HEK293T (cell line): Measurements from ENCODE around the gene PCDHA7.
"Not testable (repeated sequence)": the region's sequence is repeated elsewhere in the genome, so short reads cannot be mapped to it uniquely, and the experiment has no call there.

Experiments
- CTCF ChIA-PET: fragments of 350-600 bp; formaldehyde crosslinking; extraction: SDS; loops from one replicate; lab custom pipeline; 2021; ENCODE audit warnings: antibody characterized with exemption, inconsistent platforms; lab: Yijun Ruan, JAX
- POLR2A ChIA-PET: fragments of 350-600 bp; formaldehyde crosslinking; extraction: SDS; loops from one replicate; lab custom pipeline; 2020; ENCODE audit warnings: antibody characterized with exemption, inconsistent platforms; lab: Yijun Ruan, JAX
- DNase-seq: peaks from one replicate; pipeline ENCODE4 v3.0.0; 2012; ENCODE audit warnings: mixed read lengths; ENCODE audit errors: extremely low spot score
- ARNT ChIP-seq: fragments of 450-650 bp; IDR thresholded peaks from 2 replicates; pipeline ENCODE4 v1.6.1; 2017; ENCODE audit warnings: mild to moderate bottlenecking
- BHLHE40 ChIP-seq: fragments of 450-650 bp; IDR thresholded peaks from 2 replicates; pipeline ENCODE4 v1.6.1; 2016; ENCODE audit warnings: mild to moderate bottlenecking, moderate library complexity, borderline replicate concordance
- CTBP1 ChIP-seq: fragments of 450-650 bp; IDR thresholded peaks from 2 replicates; pipeline ENCODE4 v1.6.1; 2016; ENCODE audit warnings: borderline replicate concordance
- ELF4 ChIP-seq: fragments of 450-650 bp; IDR thresholded peaks from 2 replicates; pipeline ENCODE4 v1.6.1; 2017; ENCODE audit warnings: antibody characterized with exemption
- FOXA1 ChIP-seq: fragments of 450-650 bp; IDR thresholded peaks from 2 replicates; pipeline ENCODE4 v1.6.1; 2016; ENCODE audit warnings: mild to moderate bottlenecking
- FOXK2 ChIP-seq: fragments of 450-650 bp; IDR thresholded peaks from 2 replicates; pipeline ENCODE4 v1.6.1; 2016; ENCODE audit warnings: mild to moderate bottlenecking
- FOXM1 ChIP-seq: fragments of 450-650 bp; IDR thresholded peaks from 2 replicates; pipeline ENCODE4 v1.6.1; 2017; ENCODE audit warnings: mild to moderate bottlenecking, borderline replicate concordance
- HDGF ChIP-seq: fragments of 450-650 bp; IDR thresholded peaks from 2 replicates; pipeline ENCODE4 v1.6.1; 2017; ENCODE audit warnings: antibody characterized with exemption, borderline replicate concordance
- L3MBTL2 ChIP-seq: fragments of 450-650 bp; conservative IDR thresholded peaks from 2 replicates; pipeline ENCODE4 v1.6.1; 2016; ENCODE audit warnings: mild to moderate bottlenecking
- LEF1 ChIP-seq: fragments of 450-650 bp; IDR thresholded peaks from 2 replicates; pipeline ENCODE4 v1.6.1; 2017; ENCODE audit warnings: mild to moderate bottlenecking, borderline replicate concordance
- NFRKB ChIP-seq: fragments of 450-650 bp; IDR thresholded peaks from 2 replicates; pipeline ENCODE4 v1.6.1; 2016; ENCODE audit warnings: mild to moderate bottlenecking, moderate library complexity
- SP1 ChIP-seq: fragments of 450-650 bp; IDR thresholded peaks from 2 replicates; pipeline ENCODE4 v1.6.1; 2017
- SUZ12 ChIP-seq: fragments of 450-650 bp; IDR thresholded peaks from 2 replicates; pipeline ENCODE4 v1.6.1; 2016; ENCODE audit warnings: mild to moderate bottlenecking
- TARDBP ChIP-seq: fragments of 450-650 bp; IDR thresholded peaks from 2 replicates; pipeline ENCODE4 v1.6.1; 2016
- ZNF384 ChIP-seq: fragments of 450-650 bp; IDR thresholded peaks from 2 replicates; pipeline ENCODE4 v1.6.1; 2016
- TF ChIP-seq, protein P1 (sequence below): fragments of 450-650 bp; IDR thresholded peaks from 2 replicates; pipeline ENCODE4 v1.6.1; 2016

PCDHA7 gene

DNA sequence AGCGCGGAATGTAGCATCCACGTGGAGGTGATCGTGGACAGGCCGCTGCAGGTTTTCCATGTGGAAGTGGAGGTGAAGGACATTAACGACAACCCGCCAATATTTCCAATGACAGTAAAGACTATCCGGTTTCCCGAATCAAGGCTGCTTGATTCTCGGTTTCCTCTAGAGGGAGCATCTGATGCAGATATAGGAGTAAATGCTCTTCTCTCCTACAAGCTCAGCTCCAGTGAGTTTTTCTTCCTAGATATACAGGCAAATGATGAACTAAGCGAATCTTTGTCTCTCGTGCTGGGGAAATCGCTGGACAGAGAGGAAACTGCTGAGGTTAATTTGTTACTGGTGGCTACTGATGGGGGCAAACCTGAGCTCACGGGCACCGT lies 38.8 kb upstream of the PCDHA7 start:
- no peak for TF ChIP-seq ZNF384
- TF ChIP-seq SUZ12 = no peak
- TF ChIP-seq CTBP1 = no peak
- no peak for TF ChIP-seq FOXK2
- TF ChIP-seq TARDBP = no peak
- TF ChIP-seq NFRKB = no peak
- TF ChIP-seq FOXA1 = no peak
- TF ChIP-seq LEF1 = no peak
- TF ChIP-seq BHLHE40 = no peak
- no peak for TF ChIP-seq ELF4
- no peak for TF ChIP-seq ARNT
- TF ChIP-seq, protein P1, sequence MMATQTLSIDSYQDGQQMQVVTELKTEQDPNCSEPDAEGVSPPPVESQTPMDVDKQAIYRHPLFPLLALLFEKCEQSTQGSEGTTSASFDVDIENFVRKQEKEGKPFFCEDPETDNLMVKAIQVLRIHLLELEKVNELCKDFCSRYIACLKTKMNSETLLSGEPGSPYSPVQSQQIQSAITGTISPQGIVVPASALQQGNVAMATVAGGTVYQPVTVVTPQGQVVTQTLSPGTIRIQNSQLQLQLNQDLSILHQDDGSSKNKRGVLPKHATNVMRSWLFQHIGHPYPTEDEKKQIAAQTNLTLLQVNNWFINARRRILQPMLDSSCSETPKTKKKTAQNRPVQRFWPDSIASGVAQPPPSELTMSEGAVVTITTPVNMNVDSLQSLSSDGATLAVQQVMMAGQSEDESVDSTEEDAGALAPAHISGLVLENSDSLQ = no peak
- TF ChIP-seq HDGF = no peak
- no peak for TF ChIP-seq FOXM1
- no peak for TF ChIP-seq L3MBTL2
- TF ChIP-seq SP1 = no peak
- peak; percentile 16 for DNase-seq
- CTCF ChIA-PET = no interaction called here
- POLR2A ChIA-PET = no interaction called here

DNA sequence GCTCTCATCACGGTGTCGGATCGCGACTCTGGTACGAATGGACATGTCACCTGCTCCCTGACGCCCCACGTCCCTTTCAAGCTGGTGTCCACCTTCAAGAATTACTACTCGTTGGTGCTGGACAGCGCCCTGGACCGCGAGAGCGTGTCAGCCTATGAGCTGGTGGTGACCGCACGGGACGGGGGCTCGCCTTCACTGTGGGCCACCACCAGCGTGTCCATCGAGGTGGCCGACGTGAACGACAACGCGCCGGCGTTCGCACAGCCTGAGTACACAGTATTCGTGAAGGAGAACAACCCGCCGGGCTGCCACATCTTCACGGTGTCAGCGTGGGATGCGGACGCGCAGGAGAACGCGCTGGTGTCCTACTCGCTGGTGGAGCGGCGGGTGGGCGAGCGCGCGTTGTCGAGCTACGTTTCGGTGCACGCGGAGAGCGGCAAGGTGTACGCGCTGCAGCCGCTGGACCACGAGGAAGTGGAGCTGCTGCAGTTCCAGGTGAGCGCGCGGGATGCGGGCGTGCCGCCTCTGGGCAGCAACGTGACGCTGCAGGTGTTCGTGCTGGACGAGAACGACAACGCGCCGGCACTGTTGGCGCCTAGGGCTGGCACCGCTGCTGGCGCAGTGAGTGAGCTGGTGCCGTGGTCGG lies 37.9 kb upstream of the PCDHA7 start:
- POLR2A ChIA-PET, CTCF ChIA-PET, DNase-seq: not testable (repeated sequence)

DNA sequence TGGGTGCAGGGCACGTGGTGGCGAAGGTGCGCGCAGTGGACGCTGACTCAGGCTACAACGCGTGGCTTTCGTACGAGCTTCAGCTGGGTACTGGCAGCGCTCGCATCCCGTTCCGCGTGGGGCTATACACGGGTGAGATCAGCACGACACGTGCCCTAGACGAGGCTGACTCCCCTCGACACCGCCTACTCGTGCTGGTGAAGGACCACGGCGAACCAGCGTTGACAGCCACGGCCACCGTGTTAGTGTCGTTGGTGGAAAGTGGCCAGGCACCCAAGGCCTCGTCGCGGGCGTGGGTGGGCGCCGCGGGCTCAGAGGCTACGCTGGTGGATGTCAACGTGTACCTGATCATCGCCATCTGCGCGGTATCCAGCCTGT lies 37.4 kb upstream of the PCDHA7 start:
- ChIA-PET CTCF (no interaction called here), POLR2A (no interaction called here)
- DNase-seq = no peak
- TF ChIP-seq L3MBTL2 (no peak), ZNF384 (no peak), ELF4 (no peak), FOXM1 (no peak)

DNA sequence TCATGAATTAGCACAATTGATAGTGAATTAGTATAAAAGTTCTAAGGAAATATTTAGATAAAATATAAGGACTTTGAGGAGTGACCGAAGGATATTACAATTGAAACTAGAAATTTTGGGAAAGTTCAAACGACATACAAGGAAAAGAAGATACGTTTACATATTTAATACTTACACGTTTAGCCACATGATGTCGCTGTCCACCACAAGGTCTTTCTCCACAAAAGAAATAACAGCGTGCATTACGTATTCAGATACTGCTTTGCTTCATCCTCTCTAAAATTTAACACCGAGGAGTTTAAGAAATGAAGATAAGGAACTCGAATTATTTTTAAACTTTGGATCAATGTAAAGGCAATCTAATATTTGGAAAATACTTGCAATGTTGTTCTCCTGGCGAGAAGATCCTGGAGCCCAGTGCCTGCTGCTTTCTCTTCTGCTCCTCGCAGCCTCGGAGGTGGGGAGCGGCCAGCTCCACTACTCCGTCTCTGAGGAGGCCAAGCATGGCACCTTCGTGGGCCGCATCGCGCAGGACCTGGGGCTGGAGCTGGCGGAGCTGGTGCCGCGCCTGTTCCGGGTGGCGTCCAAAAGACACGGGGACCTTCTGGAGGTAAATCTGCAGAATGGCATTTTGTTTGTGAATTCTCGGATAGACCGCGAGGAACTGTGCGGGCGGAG lies 33.1 kb upstream of the PCDHA7 start, which contains the start of gene PCDHA3:
PCDHA3 (plus strand) TSS at position 242 of the 678 bp plus-strand sequence.
- TF ChIP-seq FOXA1 (no peak), FOXK2 (no peak), ZNF384 (no peak), SUZ12 (no peak), L3MBTL2 (no peak), TARDBP (no peak), LEF1 (no peak), FOXM1 (no peak), NFRKB (no peak), BHLHE40 (no peak), ELF4 (no peak), SP1 (no peak), HDGF (no peak), CTBP1 (no peak)
- TF ChIP-seq, protein P1 = no peak
- no peak for DNase-seq
- ChIA-PET CTCF (no interaction called here), POLR2A (no interaction called here)

DNA sequence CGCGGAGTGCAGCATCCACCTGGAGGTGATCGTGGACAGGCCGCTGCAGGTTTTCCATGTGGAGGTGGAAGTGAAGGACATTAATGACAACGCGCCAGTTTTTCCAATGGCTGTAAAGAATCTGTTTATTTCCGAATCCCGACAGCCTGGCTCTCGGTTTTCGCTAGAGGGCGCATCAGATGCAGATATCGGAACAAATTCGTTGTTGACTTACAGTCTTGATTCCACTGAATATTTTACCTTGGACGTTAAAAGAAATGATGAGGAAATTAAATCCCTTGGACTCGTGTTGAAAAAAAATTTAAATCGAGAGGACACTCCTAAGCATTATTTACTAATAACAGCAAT lies 32.6 kb upstream of the PCDHA7 start:
- no peak for DNase-seq
- ChIA-PET POLR2A (no interaction called here), CTCF (no interaction called here)
- no peak for TF ChIP-seq LEF1
- TF ChIP-seq FOXM1 = no peak
- TF ChIP-seq FOXK2 = no peak
- TF ChIP-seq ZNF384 = no peak
- no peak for TF ChIP-seq HDGF
- TF ChIP-seq ELF4 = no peak
- TF ChIP-seq FOXA1 = no peak
- no peak for TF ChIP-seq BHLHE40
- TF ChIP-seq ARNT = no peak
- no peak for TF ChIP-seq L3MBTL2
- TF ChIP-seq TARDBP = no peak
- no peak for TF ChIP-seq SP1
- TF ChIP-seq NFRKB = no peak

DNA sequence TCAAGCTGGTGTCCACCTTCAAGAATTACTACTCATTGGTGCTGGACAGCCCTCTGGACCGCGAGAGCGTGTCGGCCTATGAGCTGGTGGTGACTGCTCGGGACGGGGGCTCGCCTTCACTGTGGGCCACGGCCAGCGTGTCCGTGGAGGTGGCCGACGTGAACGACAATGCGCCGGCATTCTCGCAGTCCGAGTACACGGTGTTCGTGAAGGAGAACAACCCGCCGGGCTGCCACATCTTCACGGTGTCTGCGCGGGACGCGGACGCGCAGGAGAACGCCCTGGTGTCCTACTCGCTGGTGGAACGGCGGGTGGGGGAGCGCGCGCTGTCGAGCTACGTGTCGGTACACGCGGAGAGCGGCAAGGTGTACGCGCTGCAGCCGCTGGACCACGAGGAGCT lies 31.7 kb upstream of the PCDHA7 start:
- POLR2A ChIA-PET, CTCF ChIA-PET, DNase-seq: not testable (repeated sequence)

DNA sequence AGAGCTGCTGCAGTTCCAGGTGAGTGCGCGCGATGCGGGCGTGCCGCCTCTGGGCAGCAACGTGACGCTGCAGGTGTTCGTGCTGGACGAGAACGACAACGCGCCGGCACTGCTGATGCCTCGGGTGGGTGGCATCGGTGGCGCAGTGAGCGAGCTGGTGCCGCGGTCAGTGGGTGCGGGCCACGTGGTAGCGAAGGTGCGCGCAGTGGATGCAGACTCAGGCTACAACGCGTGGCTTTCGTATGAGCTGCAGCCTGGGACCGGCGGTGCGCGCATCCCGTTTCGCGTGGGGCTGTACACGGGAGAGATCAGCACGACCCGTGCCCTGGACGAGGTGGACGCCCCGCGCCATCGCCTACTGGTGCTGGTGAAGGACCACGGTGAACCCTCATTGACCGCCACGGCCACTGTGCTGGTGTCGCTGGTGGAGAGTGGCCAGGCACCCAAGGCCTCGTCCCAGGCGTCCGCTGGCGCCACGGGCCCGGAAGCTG lies 31.2 kb upstream of the PCDHA7 start:
- ChIA-PET POLR2A (no interaction called here), CTCF (no interaction called here)
- no peak for DNase-seq
- TF ChIP-seq FOXM1 = no peak
- TF ChIP-seq ELF4 = no peak
- no peak for TF ChIP-seq ARNT
- no peak for TF ChIP-seq FOXK2
- TF ChIP-seq SP1 = no peak
- no peak for TF ChIP-seq FOXA1
- no peak for TF ChIP-seq CTBP1
- no peak for TF ChIP-seq TARDBP
- TF ChIP-seq NFRKB = no peak
